CD14-positive monocyte (primary cell): Measurements from ENCODE around the gene NFS1. TPM values are rescaled to one million over a fixed set of nuclear protein-coding genes. Genes with fewer than 3 reads are reported as not detected.
A peak's percentile ranks its signal among the peaks of the same experiment; 100 is the strongest.

ENCODE experiments used
- DNase-seq, 3 donors: peaks; one replicate each; pipeline ENCODE4 v3.0.0-alpha.2; 2011 to 2022
- H2AFZ ChIP-seq: 2 replicates; pipeline ENCODE4 v1.6.0; 2012; ENCODE audit warnings: mild to moderate bottlenecking, low read depth, low read length, inconsistent platforms; ENCODE audit not compliant: insufficient read depth, poor library complexity, severe bottlenecking
- H3K27ac ChIP-seq, 2 donors: 1 replicate in 1 of 2; 2 replicates in 1 of 2; pipeline ENCODE4 v1.5.1; 2012 to 2013; ENCODE audit warnings: low read length in 2 of 2, control low read depth in 1 of 2, inconsistent platforms in 1 of 2, low read depth in 1 of 2, mild to moderate bottlenecking in 1 of 2
- H3K27me3 ChIP-seq, 2 donors: one replicate each; pipeline versions ENCODE4 v1.6.0 to v1.6.1; 2011 to 2013; ENCODE audit warnings: low read length in 2 of 2; ENCODE audit not compliant: control insufficient read depth in 2 of 2, insufficient read depth in 2 of 2
- H3K36me3 ChIP-seq, 2 donors: replicated peaks in 1 of 2; 1 replicate in 1 of 2; 2 replicates in 1 of 2; pipeline versions ENCODE4 v1.5.1 to v1.6.1; 2012 to 2013; ENCODE audit warnings: low read length in 2 of 2, control low read depth in 1 of 2, inconsistent platforms in 1 of 2, mild to moderate bottlenecking in 1 of 2; ENCODE audit not compliant: insufficient read depth in 2 of 2, control insufficient read depth in 1 of 2
- H3K4me1 ChIP-seq, 2 donors: 1 replicate in 1 of 2; 2 replicates in 1 of 2; pipeline versions ENCODE4 v1.5.1 to v1.6.1; 2012 to 2013; ENCODE audit warnings: low read length in 2 of 2, control low read depth in 1 of 2, inconsistent platforms in 1 of 2, mild to moderate bottlenecking in 1 of 2, moderate library complexity in 1 of 2; ENCODE audit not compliant: insufficient read depth in 2 of 2, control insufficient read depth in 1 of 2
- H3K4me2 ChIP-seq: replicated peaks from 2 replicates; pipeline ENCODE3; 2012; ENCODE audit warnings: low read length, moderate library complexity, mild to moderate bottlenecking; ENCODE audit not compliant: poor library complexity, severe bottlenecking; ENCODE audit errors: extremely low read depth
- H3K4me3 ChIP-seq, 3 experiments: fragments of 200-600 bp in 1 of 3; sonication (generic) in 1 of 3; replicated peaks in 1 of 3; 1 replicate in 2 of 3; 2 replicates in 1 of 3; pipeline ENCODE4 v1.5.1; 2011 to 2013; ENCODE audit warnings: low read length in 3 of 3, mild to moderate bottlenecking in 3 of 3, control low read depth in 2 of 3, low read depth in 2 of 3, inconsistent platforms in 1 of 3, moderate library complexity in 1 of 3
- H3K79me2 ChIP-seq: 2 replicates; pipeline ENCODE4 v1.6.0; 2012; ENCODE audit warnings: mild to moderate bottlenecking, control low read depth, inconsistent platforms, low read length, moderate library complexity; ENCODE audit not compliant: insufficient read depth
- H3K9ac ChIP-seq: 2 replicates; pipeline ENCODE4 v1.6.0; 2017; ENCODE audit warnings: low read length, mild to moderate bottlenecking; ENCODE audit not compliant: insufficient read depth, poor library complexity, severe bottlenecking
- H3K9me3 ChIP-seq, 2 donors: replicated peaks in 1 of 2; 1 replicate in 1 of 2; 2 replicates in 1 of 2; pipeline versions ENCODE4 v1.5.1 to v1.6.1; 2012 to 2013; ENCODE audit warnings: low read length in 2 of 2, control low read depth in 1 of 2; ENCODE audit not compliant: control insufficient read depth in 1 of 2, insufficient read depth in 1 of 2
- H4K20me1 ChIP-seq: 2 replicates; pipeline ENCODE4 v1.6.0; 2012; ENCODE audit warnings: mild to moderate bottlenecking, low read length, control low read depth, moderate library complexity; ENCODE audit not compliant: insufficient read depth
- H3K27ac Mint-ChIP-seq, 7 donors: one replicate each; pipeline ENCODE4 v1.8.0; 2020; ENCODE audit warnings: mild to moderate bottlenecking in 7 of 7, mixed read lengths in 7 of 7, moderate library complexity in 6 of 7, inconsistent platforms in 2 of 7
- H3K27me3 Mint-ChIP-seq, 3 donors: one replicate each; pipeline ENCODE4 v1.8.0; 2021 to 2022; ENCODE audit warnings: low read depth in 3 of 3, mild to moderate bottlenecking in 3 of 3, mixed read lengths in 3 of 3, moderate library complexity in 3 of 3, inconsistent platforms in 1 of 3
- H3K36me3 Mint-ChIP-seq, 2 donors: one replicate each; pipeline ENCODE4 v1.8.0; 2020; ENCODE audit warnings: mixed read lengths in 2 of 2, inconsistent platforms in 1 of 2, mild to moderate bottlenecking in 1 of 2
- H3K4me1 Mint-ChIP-seq: one replicate; pipeline ENCODE4 v1.8.0; 2020; ENCODE audit warnings: mild to moderate bottlenecking, mixed read lengths
- H3K4me3 Mint-ChIP-seq, 2 donors: one replicate each; pipeline ENCODE4 v1.8.0; 2020; ENCODE audit warnings: mild to moderate bottlenecking in 2 of 2, mixed read lengths in 2 of 2, moderate library complexity in 1 of 2
- H3K9me3 Mint-ChIP-seq, 7 donors: one replicate each; pipeline ENCODE4 v1.8.0; 2020 to 2022; ENCODE audit warnings: mixed read lengths in 7 of 7, mild to moderate bottlenecking in 6 of 7, moderate library complexity in 6 of 7, inconsistent platforms in 2 of 7
- CTCF ChIP-seq: fragments of 200-600 bp; IDR thresholded peaks from one replicate; pipeline ENCODE4 v1.8.0; 2022; ENCODE audit warnings: antibody characterized with exemption, mild to moderate bottlenecking
- WGBS: methylation state at CpG from one replicate; pipeline ENCODE4 v1.1.5; 2013; ENCODE audit warnings: missing lambda C conversion rate; ENCODE audit not compliant: insufficient coverage; 5-methylcytosine and 5-hydroxymethylcytosine counted together
- intact Hi-C, 2 donors: fragments of 100-400 bp; cut with micrococcal nuclease; formaldehyde crosslinking; loops; one replicate each; pipeline versions ENCODE4 v1.15.0 to v1.15.1; 2023
- polyA plus RNA-seq, 3 donors: library from polyadenylated mRNA; depleted of rRNA in 1 of 3; unstranded in 2 of 3; stranded (reverse) in 1 of 3; fragments of 300-500 nt in 2 of 3; fragments of >200 nt in 1 of 3; fragmentation: Illumina TruSeq in 2 of 3; gene quantifications; 1 replicate in 2 of 3; 2 replicates in 1 of 3; pipeline ENCODE4 v1.2.3, GENCODE V29; 2012 to 2021

NFS1 gene
- polyA plus RNA-seq, 3 donors: 18.1 to 21.4 (median 19.2) TPM

GRCh38 chr20:35680452-35681183 lies 18.5 kb downstream of the NFS1 start:
- no peak for TF ChIP-seq CTCF
- H3K4me1 Mint-ChIP-seq: peaks cover 15% of the 10 kb centered on the region
- H3K4me3 Mint-ChIP-seq: peak overlapping the region in 1 of 2 donors; percentile 67
- Histone ChIP-seq H3K4me3 (peak overlapping the region in 1 of 3 experiments; percentile 52), H3K27ac (peak overlapping the region; percentile 32 to 86), H3K4me2 (peak overlapping the region; percentile 68), H3K79me2 (no peaks in the 10 kb centered on the region), H3K36me3 (peaks cover 0 to 6% of the 10 kb centered on the region in 2 donors), H3K9me3 (no peaks in the 10 kb centered on the region), H3K27me3 (no peaks in the 10 kb centered on the region), H2AFZ (peak overlapping the region; percentile 69), H3K9ac (peak overlapping the region; percentile 5), H4K20me1 (no peaks in the 10 kb centered on the region), H3K4me1 (peaks cover 11 to 17% of the 10 kb centered on the region in 2 donors)
- peak; percentile 48 to 59 (median 53) for DNase-seq
- intact Hi-C loops: no loop called here
- 18% methylated on average over 2 of the region's 4 CpGs for WGBS
- peak overlapping the region; percentile 58 to 88 (median 73) for H3K27ac Mint-ChIP-seq
- H3K27me3 Mint-ChIP-seq: no peaks in the 10 kb centered on the region
- H3K9me3 Mint-ChIP-seq: peaks cover 0 to 2% (median 0%) of the 10 kb centered on the region in 7 donors
- H3K36me3 Mint-ChIP-seq: peaks cover 19 to 50% of the 10 kb centered on the region in 2 donors

- Histone ChIP-seq H3K4me2 (no peak overlapping the region), H3K4me1 (peaks cover 1 to 4% of the 10 kb centered on the region in 2 donors), H3K79me2 (no peaks in the 10 kb centered on the region), H3K9me3 (no peaks in the 10 kb centered on the region), H3K27ac (no peak overlapping the region), H3K36me3 (peaks cover 43 to 62% of the 10 kb centered on the region in 2 donors), H4K20me1 (no peaks in the 10 kb centered on the region), H3K4me3 (no peak overlapping the region), H3K9ac (no peak overlapping the region), H2AFZ (no peak overlapping the region), H3K27me3 (no peaks in the 10 kb centered on the region)
- DNase-seq: no peak
- peak overlapping the region in 3 of 7 donors; percentile 40 to 63 (median 40) for H3K27ac Mint-ChIP-seq
- no CpG with 5 or more reads among the region's 8 CpGs for WGBS
- H3K27me3 Mint-ChIP-seq: no peaks in the 10 kb centered on the region
- no peak for TF ChIP-seq CTCF
- H3K4me1 Mint-ChIP-seq: peaks cover under 1% of the 10 kb centered on the region
- H3K9me3 Mint-ChIP-seq: peaks cover 0 to under 1% (median 0%) of the 10 kb centered on the region in 7 donors
- peaks cover 57 to 89% of the 10 kb centered on the region in 2 donors for H3K36me3 Mint-ChIP-seq
- intact Hi-C loops: no loop called here
- no peak overlapping the region for H3K4me3 Mint-ChIP-seq
These were observed 24.2 kb downstream of the NFS1 start for GRCh38 chr20:35674921-35675320.
